K562 (cell line): ENCODE data around the gene KIF5C. TPM values are rescaled to one million over a fixed set of nuclear protein-coding genes. Genes with fewer than 3 reads are reported as not detected.

ENCODE experiments used
- ATAC-seq: fragments of 200-7000 bp; cut with Tn5 transposase; 3 replicates; pipeline ENCODE4 v1.9.1; 2020; ENCODE audit warnings: moderate library complexity
- BruUV-seq: library from RNA; stranded (reverse); fragments of 400-500 nt; replicated peaks from 2 replicates; lab custom pipeline; 2021; lab: Mats Ljungman, UMichigan
- CTCF ChIA-PET: fragments of 300-600 bp; formaldehyde crosslinking; extraction: SDS; loops from one replicate; lab custom pipeline; 2021; ENCODE audit warnings: low intra/inter-chr PET ratio; lab: Yijun Ruan, JAX
- POLR2A ChIA-PET: fragments of 300-600, 350-650 bp; sonication (Branson Sonifier 250); formaldehyde crosslinking; extraction: SDS; loops from one replicate; lab custom pipeline; 2021; ENCODE audit warnings: antibody characterized with exemption, inconsistent platforms; lab: Yijun Ruan, JAX
- DNase-seq, 4 experiments: peaks; one replicate each; pipeline versions ENCODE4 v3.0.0 to v3.0.0-alpha.2; 2011 to 2018; ENCODE audit warnings: low spot score in 3 of 4, mixed read lengths in 3 of 4; ENCODE audit errors: extremely low read depth in 1 of 4
- FAIRE-seq: peaks from 2 replicates; lab custom pipeline; 2011; peaks lifted over from hg19 to GRCh38; lab: Jason Lieb, UNC
- H2AFZ ChIP-seq: 2 replicates; pipeline ENCODE4 v1.6.0; 2011; ENCODE audit warnings: low read depth, low read length, control low read depth, inconsistent platforms
- H3K27ac ChIP-seq: fragments of 200-600 bp; 3 replicates; pipeline ENCODE4 v1.8.0; 2011; ENCODE audit warnings: low read depth, mild to moderate bottlenecking, control low read depth, inconsistent platforms, low read length, moderate library complexity, mixed read lengths; ENCODE audit errors: extremely low read depth
- H3K27me3 ChIP-seq, 2 experiments: fragments of 300-600 bp in 1 of 2; 2 replicates in 1 of 2; 3 replicates in 1 of 2; pipeline versions ENCODE4 v1.6.0 to v1.8.0; 2011; ENCODE audit warnings: inconsistent platforms in 2 of 2, low read length in 2 of 2, mild to moderate bottlenecking in 1 of 2, mixed read lengths in 1 of 2, moderate library complexity in 1 of 2; ENCODE audit not compliant: control insufficient read depth in 2 of 2, insufficient read depth in 2 of 2
- H3K36me3 ChIP-seq: fragments of 300-600 bp; 3 replicates; pipeline ENCODE4 v1.8.0; 2011; ENCODE audit warnings: mild to moderate bottlenecking, low read length, inconsistent platforms; ENCODE audit not compliant: control insufficient read depth, insufficient read depth
- H3K4me1 ChIP-seq, 2 experiments: fragments of 200-600 bp in 1 of 2; replicated peaks in 1 of 2; 2 replicates in 1 of 2; 3 replicates in 1 of 2; pipeline versions ENCODE4 v1.5.1 to v1.8.0; 2011; ENCODE audit warnings: inconsistent platforms in 2 of 2, low read length in 2 of 2, mild to moderate bottlenecking in 1 of 2, mixed read lengths in 1 of 2, moderate library complexity in 1 of 2; ENCODE audit not compliant: control insufficient read depth in 2 of 2, insufficient read depth in 2 of 2
- H3K4me2 ChIP-seq: 2 replicates; pipeline ENCODE4 v1.6.1; 2011; ENCODE audit warnings: low read length, control low read depth, inconsistent platforms, mixed read lengths; ENCODE audit not compliant: insufficient read depth
- H3K4me3 ChIP-seq: fragments of 200-600 bp; sonication (generic), shearing (Covaris generic); 2 replicates; pipeline ENCODE4 v1.5.1; 2016; ENCODE audit warnings: control low read depth, inconsistent platforms
- H3K79me2 ChIP-seq: fragments of 200-600 bp; 3 replicates; pipeline ENCODE4 v1.8.0; 2011; ENCODE audit warnings: low read length, inconsistent platforms; ENCODE audit not compliant: control insufficient read depth, insufficient read depth
- H3K9ac ChIP-seq, 2 experiments: 2 replicates each; pipeline versions ENCODE4 v1.6.0 to v1.6.1; 2011; ENCODE audit warnings: low read depth in 2 of 2, low read length in 2 of 2, control low read depth in 1 of 2, inconsistent platforms in 1 of 2, mild to moderate bottlenecking in 1 of 2, mixed read lengths in 1 of 2; ENCODE audit not compliant: insufficient read depth in 1 of 2
- H3K9me1 ChIP-seq: one replicate; pipeline ENCODE4 v1.6.0; 2011; ENCODE audit warnings: inconsistent platforms, mild to moderate bottlenecking, low read length, moderate library complexity; ENCODE audit not compliant: control insufficient read depth, insufficient read depth
- H3K9me3 ChIP-seq: replicated peaks from 2 replicates; pipeline ENCODE4 v1.5.1; 2011; ENCODE audit warnings: low read depth, low read length, inconsistent platforms; ENCODE audit not compliant: control insufficient read depth, insufficient read depth
- H4K20me1 ChIP-seq: replicated peaks from 2 replicates; pipeline ENCODE4 v1.6.1; 2011; ENCODE audit warnings: low read length, inconsistent platforms, mixed read lengths; ENCODE audit not compliant: control insufficient read depth, insufficient read depth
- ATF7 ChIP-seq: fragments of 450-650 bp; IDR thresholded peaks from 2 replicates; pipeline ENCODE4 v1.7.1; 2014; ENCODE audit warnings: mild to moderate bottlenecking, moderate library complexity
- CBX1 ChIP-seq: sonication (generic); IDR thresholded peaks from 2 replicates; pipeline ENCODE4 v1.6.1; 2016; ENCODE audit warnings: antibody characterized with exemption, low read depth, mild to moderate bottlenecking
- CSDE1 ChIP-seq, 2 experiments: fragments of 450-650 bp; IDR thresholded peaks; 2 replicates each; pipeline ENCODE4 v1.6.1; 2016; ENCODE audit warnings: mild to moderate bottlenecking in 1 of 2
- CTBP1 ChIP-seq: fragments of 450-650 bp; IDR thresholded peaks from 2 replicates; pipeline ENCODE4 v1.6.1; 2016; ENCODE audit warnings: borderline replicate concordance
- GABPA ChIP-seq: fragments of 200-800 bp; sonication (Bioruptor generic); conservative IDR thresholded peaks from 2 replicates; pipeline ENCODE4 v1.6.1; 2016; ENCODE audit warnings: low read depth, missing genetic modification characterization, missing compliant biosample characterization
- GABPB2 ChIP-seq: fragments of 250-450 bp; sonication (Bioruptor Pico); conservative IDR thresholded peaks from 2 replicates; pipeline ENCODE4 v1.5.1; 2021; ENCODE audit warnings: mild to moderate bottlenecking
- MAZ ChIP-seq, 2 experiments: fragments of 450-650 bp in 1 of 2; sonication (generic) in 1 of 2; formaldehyde crosslinking; IDR thresholded peaks in 1 of 2; conservative IDR thresholded peaks in 1 of 2; 2 replicates each; pipeline versions ENCODE4 v1.4.0 to v1.5.0; 2020; ENCODE audit warnings: mild to moderate bottlenecking in 1 of 2, missing genetic modification reagents in 1 of 2
- MLX ChIP-seq, 2 experiments: fragments of 450-650 bp in 1 of 2; sonication (generic) in 1 of 2; formaldehyde crosslinking; conservative IDR thresholded peaks; 2 replicates each; pipeline versions ENCODE4 v1.4.0 to v1.8.1; 2020 to 2022; ENCODE audit warnings: mild to moderate bottlenecking in 1 of 2, missing genetic modification reagents in 1 of 2
- NFIC ChIP-seq: fragments of 450-650 bp; IDR thresholded peaks from 2 replicates; pipeline ENCODE4 v1.6.1; 2017; ENCODE audit warnings: mild to moderate bottlenecking, inconsistent platforms
- RBM22 ChIP-seq: fragments of 200-400 bp; formaldehyde crosslinking; IDR thresholded peaks from 2 replicates; pipeline ENCODE4 v1.6.1; 2018; ENCODE audit warnings: low read length, low read depth; ENCODE audit not compliant: poor library complexity, severe bottlenecking
- SREBF1 ChIP-seq: fragments of 150-350 bp; IDR thresholded peaks from 2 replicates; pipeline ENCODE4 v1.6.1; 2014; ENCODE audit warnings: antibody characterized with exemption, low read depth, low read length, borderline replicate concordance
- SRF ChIP-seq, 2 experiments: fragments of 250-450, 450-650 bp in 1 of 2; sonication (Bioruptor Pico) in 1 of 2; sonication (generic) in 1 of 2; formaldehyde crosslinking; IDR thresholded peaks; 2 replicates each; pipeline versions ENCODE4 v1.5.0 to v1.5.1; 2020 to 2022; ENCODE audit warnings: mild to moderate bottlenecking in 1 of 2, missing genetic modification reagents in 1 of 2
- STAG1 ChIP-seq: sonication (generic); formaldehyde crosslinking; IDR thresholded peaks from 2 replicates; pipeline ENCODE4 v1.5.0; 2020; ENCODE audit warnings: missing genetic modification reagents, borderline replicate concordance
- ZBTB34 ChIP-seq: fragments of 250-450 bp; sonication (Bioruptor Pico); IDR thresholded peaks from 2 replicates; pipeline ENCODE4 v1.8.0; 2021; ENCODE audit warnings: mild to moderate bottlenecking, moderate library complexity
- ZNF146 ChIP-seq: IDR thresholded peaks from one replicate; pipeline ENCODE4 v1.6.1; 2018; ENCODE audit warnings: missing compliant biosample characterization; ENCODE audit not compliant: unreplicated experiment
- ZNF184 ChIP-seq: sonication (generic); formaldehyde crosslinking; IDR thresholded peaks from 2 replicates; pipeline ENCODE4 v1.5.0; 2020; ENCODE audit warnings: missing genetic modification reagents
- WGBS: fragments of 100-300 bp; shearing (Covaris generic); methylation state at CpG from one replicate; pipeline ENCODE4 v1.1.6; 2016; ENCODE audit warnings: low coverage, mixed read lengths; ENCODE audit not compliant: insufficient coverage; ENCODE audit errors: missing lambda C conversion rate; 5-methylcytosine and 5-hydroxymethylcytosine counted together
- in situ Hi-C: fragments of 300-500 bp; cut with MboI; formaldehyde crosslinking; loops from 4 replicates; pipeline ENCODE4 v1.15.0; 2018; ENCODE audit warnings: inconsistent platforms, mixed read lengths
- intact Hi-C: fragments of 100-400 bp; cut with micrococcal nuclease; formaldehyde crosslinking; loops from 2 replicates; pipeline ENCODE4 v1.14.2; 2022
- polyA plus RNA-seq, 8 experiments: library from polyadenylated mRNA; depleted of rRNA in 4 of 8; stranded (reverse) in 5 of 8; unstranded in 3 of 8; fragments of >200 nt; fragmentation: Nextera tagmentation in 2 of 8; fragmentation: Illumina TruSeq in 1 of 8; extraction: Ambion mirVana in 2 of 8; extraction: Trizol in 1 of 8; gene quantifications; 2 replicates each; pipeline versions ENCODE4 v1.2.1 to v1.2.3, GENCODE V29; 2011 to 2014; ENCODE audit warnings: inconsistent platforms in 1 of 8, missing spikeins in 1 of 8
- total RNA-seq, 7 experiments: library from RNA; depleted of rRNA in 6 of 7; stranded (reverse); fragments of >200 nt in 6 of 7; fragmentation: Illumina TruSeq in 2 of 7; extraction: Trizol in 2 of 7; gene quantifications; 2 replicates each; pipeline versions ENCODE4 v1.2.1 to v1.2.3, GENCODE V29; 2011 to 2021; ENCODE audit warnings: low replicate concordance in 1 of 7

Gene KIF5C
- total and polyA plus RNA-seq, 9 of the 15 experiments (the other 6 are each of a cell fraction or from before 2014, with no cell fraction given): 0.01 to 0.09 (median 0.01) TPM; not detected in 6

GRCh38 chr2:148926981-148927401 lies 52.0 kb downstream of the KIF5C start:
- intact Hi-C loops: loop anchor here (1.0 to 10.0 kb wide), 2 partner anchors 63 to 638 kb away; no protein-coding TSS in a partner anchor
- H3K4me2 ChIP-seq: peak overlapping the region; percentile 41
- peak; percentile 38 to 57 (median 46) for DNase-seq
- H3K4me3 ChIP-seq: no peak overlapping the region
- no peak for FAIRE-seq
- no peaks in the 10 kb centered on the region for H3K9me1 ChIP-seq
- ATAC-seq: peak; percentile 90
- peak overlapping the region; percentile 79 for H2AFZ ChIP-seq
- H3K27me3 ChIP-seq: 0 out of 5 replicates have a peak, but pooled peaks cover 0 to 3% of the 10 kb centered on the region in 2 experiments
- CTCF ChIA-PET: no interaction called here
- H3K9ac ChIP-seq: no peak overlapping the region
- BruUV-seq: no TSS peak
- peaks cover 0 to 8% of the 10 kb centered on the region in 2 experiments; a peak in 2 of 5 replicates for H3K4me1 ChIP-seq
- no peaks in the 10 kb centered on the region for H4K20me1 ChIP-seq
- H3K36me3 ChIP-seq: no peaks in the 10 kb centered on the region
- WGBS: 7% methylated on average over 11 of the region's 11 CpGs
- H3K9me3 ChIP-seq: no peaks in the 10 kb centered on the region
- in situ Hi-C loops: no loop called here
- TF ChIP-seq GABPB2 (CRISPR knock-in tag) (no peak), CTBP1 (peak; percentile 66; the same call in 1 of the 2 replicates), RBM22 (no peak), ZNF184 (CRISPR knock-in tag) (no peak), MAZ (CRISPR knock-in tag; conservative IDR thresholded peaks at IDR 0.05 in 1 of 2, IDR thresholded peaks at IDR 0.05 in 1 of 2) (0 out of 4 replicates have a peak, but pooled peaks of 1 of the 2 experiments have one; percentile 8), ZNF146 (CRISPR knock-in tag) (no peak), CBX1 (no peak), NFIC (no peak), GABPA (tag) (0 out of 2 replicates have a peak, but pooled peaks have one; percentile 21), SREBF1 (no peak), ZBTB34 (CRISPR knock-in tag) (no peak), STAG1 (CRISPR knock-in tag) (no peak), CSDE1 (IDR thresholded peaks at IDR 0.05) (no peak), SRF (CRISPR knock-in tag; IDR thresholded peaks at IDR 0.05) (peak in 1 of 2 experiments; percentile 53; a peak in 1 of 4 replicates), MLX (CRISPR knock-in tag; conservative IDR thresholded peaks at IDR 0.05) (no peak), ATF7 (no peak)
- H3K27ac ChIP-seq: no peak overlapping the region
- H3K79me2 ChIP-seq: no peaks in the 10 kb centered on the region
- POLR2A ChIA-PET: interaction anchor here (0.6 to 1.1 kb wide), 3 partner anchors 9 to 418 kb away, joined by 3 to 4 read pairs (median 4); no protein-coding TSS in a partner anchor
